HEK293 (cell line): ENCODE data around the gene LRRC23.

Experiments
- REPIN1 ChIP-seq: fragments of 450-650 bp; formaldehyde crosslinking; IDR thresholded peaks from 2 replicates; pipeline ENCODE4 v1.5.1; 2017; ENCODE audit warnings: missing biosample characterization, missing genetic modification characterization, low read depth
- ZBTB17 ChIP-seq: fragments of 450-650 bp; formaldehyde crosslinking; IDR thresholded peaks from 2 replicates; pipeline ENCODE4 v1.5.1; 2016; ENCODE audit warnings: missing biosample characterization, missing genetic modification characterization
- ZNF561 ChIP-seq: fragments of 450-650 bp; IDR thresholded peaks from 2 replicates; pipeline ENCODE4 v1.5.1; 2018; ENCODE audit warnings: missing biosample characterization, missing genetic modification characterization, borderline replicate concordance
- ZNF768 ChIP-seq: fragments of 450-650 bp; formaldehyde crosslinking; IDR thresholded peaks from 2 replicates; pipeline ENCODE4 v1.5.1; 2018; ENCODE audit warnings: missing biosample characterization, mild to moderate bottlenecking, missing genetic modification characterization

DNA sequence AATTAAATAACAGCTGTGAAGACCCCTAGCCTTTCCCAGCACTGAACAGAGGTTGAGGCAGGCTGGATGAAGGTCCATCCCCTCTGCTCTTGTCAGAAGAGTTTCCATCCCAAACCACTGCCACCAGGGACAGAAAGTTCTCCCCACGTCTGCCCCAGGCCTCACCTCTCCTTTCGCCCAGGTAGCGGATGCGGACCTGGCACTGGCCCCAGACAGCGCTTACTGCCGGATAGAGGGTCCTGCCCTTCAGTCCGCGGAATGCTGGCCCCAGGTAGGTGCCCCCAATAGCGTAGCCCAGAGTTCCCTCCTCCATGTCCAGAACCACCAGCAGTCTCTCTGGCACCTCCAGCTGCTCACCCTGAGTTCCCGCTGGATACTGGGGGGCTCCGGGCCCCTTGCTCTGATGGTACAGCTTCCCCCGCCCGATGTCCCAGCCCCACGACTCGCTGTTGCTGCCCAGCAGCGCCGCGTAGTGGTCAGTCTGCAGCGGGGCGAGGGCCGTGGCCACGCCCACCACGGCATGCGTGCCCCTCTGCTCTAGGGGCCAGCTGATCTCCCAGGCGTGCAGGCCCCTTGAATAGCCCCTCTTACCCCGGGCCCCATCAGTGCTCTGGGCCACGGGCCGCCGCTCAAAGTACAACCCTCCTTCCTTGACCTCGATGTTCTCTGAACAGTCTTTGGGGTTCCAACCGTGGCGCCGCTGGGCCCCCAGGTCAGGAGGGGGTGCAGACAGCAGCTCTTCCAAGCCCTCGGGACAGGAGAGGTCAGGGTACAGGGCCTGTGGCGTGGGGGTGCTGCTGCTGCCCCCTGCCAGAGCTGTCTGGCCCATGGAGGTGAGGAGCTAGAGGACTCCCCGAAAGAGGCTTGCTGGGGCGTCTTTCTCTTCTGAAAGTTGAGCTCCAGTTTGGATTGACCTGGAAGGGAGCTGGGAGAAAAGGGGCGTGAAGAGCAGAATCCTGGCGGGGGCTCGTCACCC lies 32.3 kb upstream of the LRRC23 start:
- TF ChIP-seq ZBTB17 (tag by site-specific recombination) (no peak; the same call in 1 of the 2 replicates), REPIN1 (tag by site-specific recombination) (no peak), ZNF561 (peak; percentile 57), ZNF768 (tag by site-specific recombination) (no peak)
